Memory B cell (primary cell): ENCODE data around the gene PCBP2.

Experiments used
- ATAC-seq: fragments of 150-1000 bp; cut with Tn5 transposase; 2 replicates; pipeline ENCODE4 v1.10.0; 2021; ENCODE audit warnings: low read depth, mild to moderate bottlenecking, moderate library complexity
- DNase-seq, 2 donors: peaks; one replicate each; pipeline ENCODE4 v3.0.0; 2022; ENCODE audit warnings: low spot score in 2 of 2
- H3K27ac Mint-ChIP-seq: one replicate; pipeline ENCODE4 v1.8.0; 2022; ENCODE audit warnings: mild to moderate bottlenecking, moderate library complexity, mixed read lengths
- H3K27me3 Mint-ChIP-seq: one replicate; pipeline ENCODE4 v1.8.0; 2022; ENCODE audit warnings: mixed read lengths
- H3K36me3 Mint-ChIP-seq: one replicate; pipeline ENCODE4 v1.8.0; 2022; ENCODE audit warnings: mild to moderate bottlenecking, mixed read lengths
- H3K4me1 Mint-ChIP-seq: one replicate; pipeline ENCODE4 v1.8.0; 2022; ENCODE audit warnings: mixed read lengths
- H3K4me3 Mint-ChIP-seq: one replicate; pipeline ENCODE4 v1.8.0; 2022; ENCODE audit warnings: mild to moderate bottlenecking, moderate library complexity, mixed read lengths
- H3K9me3 Mint-ChIP-seq: one replicate; pipeline ENCODE4 v1.8.0; 2022; ENCODE audit warnings: mixed read lengths

PCBP2 gene

DNA sequence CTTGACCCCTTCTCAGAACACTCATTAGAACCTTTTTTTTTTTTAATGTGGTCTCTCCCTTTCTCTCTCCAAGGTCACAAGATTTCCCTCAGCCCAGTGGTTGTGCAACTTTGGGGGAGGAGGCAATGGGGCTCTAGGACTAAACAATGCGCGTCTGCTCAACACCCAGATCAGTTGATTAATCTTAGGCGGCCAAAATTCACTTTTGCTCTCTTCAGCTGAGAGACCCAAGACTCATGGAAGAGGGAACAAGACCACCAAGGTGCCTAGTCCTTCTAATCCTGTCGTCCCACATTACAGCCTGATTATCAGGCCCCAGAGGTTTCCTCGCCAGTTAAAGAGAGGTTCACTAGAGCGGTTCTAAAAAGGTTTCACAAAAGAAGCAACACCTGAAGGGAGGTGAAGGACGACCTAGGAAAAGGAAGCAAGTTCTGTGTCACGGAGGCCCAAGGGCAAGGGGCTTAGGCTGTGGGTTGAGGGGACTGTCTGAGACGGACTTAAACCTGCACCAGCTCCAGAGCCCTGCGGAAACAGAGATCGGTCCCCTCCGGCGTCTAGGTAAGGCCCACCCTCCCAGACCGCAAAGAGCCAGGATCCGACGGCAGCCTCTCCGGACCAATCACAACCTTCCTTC is 48.4 kb downstream of the PCBP2 start:
- Mint-ChIP-seq H3K4me1 (peaks cover 28% of the 10 kb centered on the region), H3K27ac (peak overlapping the region; percentile 95), H3K36me3 (peaks cover 3% of the 10 kb centered on the region), H3K9me3 (no peaks in the 10 kb centered on the region), H3K4me3 (peak overlapping the region; percentile 91), H3K27me3 (no peaks in the 10 kb centered on the region)
- no peak for DNase-seq
- ATAC-seq: no peak

DNA sequence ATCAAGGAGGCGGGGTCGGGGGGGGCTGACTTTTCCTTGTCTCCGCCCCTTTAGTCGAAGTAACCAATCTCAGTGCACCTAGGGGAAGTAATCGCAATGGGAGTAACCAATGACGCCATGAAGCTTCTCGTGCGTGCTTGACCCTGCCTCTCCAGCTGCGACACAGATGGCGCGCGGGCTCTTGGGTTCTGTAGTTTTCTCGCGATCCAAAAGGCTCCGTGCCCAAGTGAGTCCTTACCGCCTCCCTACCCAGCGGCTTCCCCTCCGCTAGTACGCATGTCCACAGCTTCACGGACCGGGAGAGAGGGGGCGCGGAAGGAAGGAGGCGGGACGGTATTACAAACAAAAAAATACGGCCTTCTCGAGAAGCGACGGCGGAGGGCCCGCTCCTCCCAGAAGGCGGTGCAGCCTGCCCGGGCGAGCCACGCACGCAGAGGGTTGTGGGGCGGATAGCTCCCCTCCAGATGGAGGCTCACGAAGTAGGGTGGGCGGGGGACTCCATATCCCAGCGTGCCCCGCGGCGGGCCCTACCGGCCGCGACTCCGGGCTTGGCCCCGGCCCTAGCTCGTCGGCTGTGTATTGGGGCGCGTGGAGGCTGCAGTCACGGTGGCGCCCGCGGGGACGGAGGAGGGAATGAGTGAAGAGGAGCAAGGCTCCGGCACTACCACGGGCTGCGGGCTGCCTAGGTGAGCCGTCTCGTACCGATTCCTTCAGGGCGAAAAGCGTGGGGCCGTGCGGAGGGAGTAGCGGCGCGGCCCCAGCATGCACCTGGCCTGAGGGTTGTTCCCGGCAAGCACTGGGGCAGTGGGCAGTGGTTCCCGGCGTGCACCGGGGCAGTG is 49.1 kb downstream of the PCBP2 start, which contains the start of gene TARBP2:
TARBP2 (plus strand) TSS at position 508 of the 839 bp plus-strand sequence; CDS start at position 634, 126 bp downstream.
- peak within 1 kb of the TSS; percentile 91 for H3K4me3 Mint-ChIP-seq
- H3K4me1 Mint-ChIP-seq: peaks cover 28% of the 10 kb centered on the region
- peaks cover 7% of the 10 kb centered on the region for H3K36me3 Mint-ChIP-seq
- peak; percentile 78 for ATAC-seq
- peak; percentile 93 to 96 for DNase-seq
- no peaks in the 10 kb centered on the region for H3K27me3 Mint-ChIP-seq
- H3K9me3 Mint-ChIP-seq: no peaks in the 10 kb centered on the region
- H3K27ac Mint-ChIP-seq: peak within 1 kb of the TSS; percentile 95

DNA sequence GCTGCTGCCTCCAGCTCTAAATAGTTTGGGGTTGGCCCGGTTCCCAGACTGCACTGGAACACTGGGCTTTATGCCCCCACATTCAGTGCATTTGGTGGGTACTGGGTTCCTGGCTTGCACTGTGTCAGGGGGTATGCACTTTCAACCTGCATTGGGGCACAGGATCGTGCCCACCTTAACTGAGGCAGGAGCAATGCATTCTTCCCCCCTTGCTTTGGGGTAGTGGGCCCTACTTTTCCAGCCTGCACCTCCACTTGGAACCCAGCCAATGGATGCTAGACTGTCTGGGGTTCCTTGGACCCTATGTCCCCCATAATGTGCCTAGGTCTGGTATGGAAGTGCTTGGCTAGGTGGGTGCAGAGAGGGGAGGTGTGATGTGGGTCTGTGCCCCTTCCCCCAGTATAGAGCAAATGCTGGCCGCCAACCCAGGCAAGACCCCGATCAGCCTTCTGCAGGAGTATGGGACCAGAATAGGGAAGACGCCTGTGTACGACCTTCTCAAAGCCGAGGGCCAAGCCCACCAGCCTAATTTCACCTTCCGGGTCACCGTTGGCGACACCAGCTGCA is 49.8 kb downstream of the PCBP2 start:
- Mint-ChIP-seq H3K4me3 (peak overlapping the region; percentile 91), H3K36me3 (peaks cover 7% of the 10 kb centered on the region), H3K4me1 (peaks cover 28% of the 10 kb centered on the region), H3K9me3 (no peaks in the 10 kb centered on the region), H3K27ac (peak overlapping the region; percentile 95), H3K27me3 (no peaks in the 10 kb centered on the region)
- no peak for DNase-seq
- ATAC-seq: no peak

DNA sequence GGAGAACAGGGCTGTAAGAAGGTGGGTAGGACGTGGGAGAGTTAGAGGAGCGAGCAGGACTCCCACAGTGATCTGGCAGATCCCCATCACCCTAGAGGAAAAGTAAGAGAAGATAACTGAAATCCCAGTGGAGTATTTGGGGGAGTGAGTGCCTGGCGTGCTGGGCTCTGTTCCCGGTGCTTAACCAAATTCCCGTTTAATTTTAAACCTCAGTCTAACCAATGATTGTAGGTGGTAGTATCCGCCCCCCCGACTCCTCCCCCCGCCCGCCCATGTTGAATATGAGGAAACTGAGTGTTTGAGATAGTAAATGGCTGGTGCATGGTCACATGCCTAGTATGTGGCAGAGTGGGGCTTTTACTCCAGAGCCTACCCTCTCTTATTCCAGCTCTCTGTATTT is 50.4 kb downstream of the PCBP2 start:
- Mint-ChIP-seq H3K4me3 (peak overlapping the region; percentile 91), H3K27ac (peak overlapping the region; percentile 45), H3K27me3 (no peaks in the 10 kb centered on the region), H3K9me3 (no peaks in the 10 kb centered on the region), H3K36me3 (peaks cover 7% of the 10 kb centered on the region), H3K4me1 (peaks cover 28% of the 10 kb centered on the region)
- DNase-seq (no peak), ATAC-seq (no peak)

DNA sequence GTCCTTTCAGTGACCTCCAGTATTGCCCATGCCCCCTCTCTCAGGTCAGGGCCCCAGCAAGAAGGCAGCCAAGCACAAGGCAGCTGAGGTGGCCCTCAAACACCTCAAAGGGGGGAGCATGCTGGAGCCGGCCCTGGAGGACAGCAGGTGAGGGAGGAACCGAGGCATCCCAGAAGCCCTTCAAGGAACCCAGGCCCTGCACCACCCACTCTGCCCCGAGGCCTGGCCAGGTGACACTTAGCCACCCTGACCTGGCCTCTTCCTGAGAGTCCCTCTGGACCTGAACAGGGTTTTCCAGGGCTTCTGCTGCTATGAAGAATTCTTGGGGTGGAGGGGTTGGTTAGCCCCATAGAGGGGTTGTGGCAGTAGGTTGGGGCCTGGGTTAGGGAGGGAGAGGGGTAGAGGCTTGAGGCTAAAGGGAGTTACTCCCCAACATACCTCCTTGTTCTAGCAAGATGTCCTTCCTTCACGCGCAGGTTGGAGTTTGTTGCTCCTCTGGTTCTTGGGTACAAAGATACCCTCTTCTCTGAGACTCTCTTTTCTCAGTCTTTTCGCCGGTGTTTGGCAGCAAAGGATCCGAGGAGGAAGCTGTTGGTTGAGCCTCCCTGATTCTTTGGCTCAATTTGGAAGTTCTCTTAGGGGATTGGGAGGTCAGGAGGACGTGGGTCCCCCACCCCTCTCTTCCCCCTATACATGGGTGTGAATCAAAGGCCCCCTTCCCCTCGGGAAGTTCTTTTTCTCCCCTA is 51.3 kb downstream of the PCBP2 start:
- Mint-ChIP-seq H3K4me3 (no peak overlapping the region), H3K27ac (no peak overlapping the region), H3K36me3 (peaks cover 7% of the 10 kb centered on the region), H3K27me3 (no peaks in the 10 kb centered on the region), H3K9me3 (no peaks in the 10 kb centered on the region), H3K4me1 (peaks cover 24% of the 10 kb centered on the region)
- no peak for ATAC-seq
- DNase-seq: no peak

DNA sequence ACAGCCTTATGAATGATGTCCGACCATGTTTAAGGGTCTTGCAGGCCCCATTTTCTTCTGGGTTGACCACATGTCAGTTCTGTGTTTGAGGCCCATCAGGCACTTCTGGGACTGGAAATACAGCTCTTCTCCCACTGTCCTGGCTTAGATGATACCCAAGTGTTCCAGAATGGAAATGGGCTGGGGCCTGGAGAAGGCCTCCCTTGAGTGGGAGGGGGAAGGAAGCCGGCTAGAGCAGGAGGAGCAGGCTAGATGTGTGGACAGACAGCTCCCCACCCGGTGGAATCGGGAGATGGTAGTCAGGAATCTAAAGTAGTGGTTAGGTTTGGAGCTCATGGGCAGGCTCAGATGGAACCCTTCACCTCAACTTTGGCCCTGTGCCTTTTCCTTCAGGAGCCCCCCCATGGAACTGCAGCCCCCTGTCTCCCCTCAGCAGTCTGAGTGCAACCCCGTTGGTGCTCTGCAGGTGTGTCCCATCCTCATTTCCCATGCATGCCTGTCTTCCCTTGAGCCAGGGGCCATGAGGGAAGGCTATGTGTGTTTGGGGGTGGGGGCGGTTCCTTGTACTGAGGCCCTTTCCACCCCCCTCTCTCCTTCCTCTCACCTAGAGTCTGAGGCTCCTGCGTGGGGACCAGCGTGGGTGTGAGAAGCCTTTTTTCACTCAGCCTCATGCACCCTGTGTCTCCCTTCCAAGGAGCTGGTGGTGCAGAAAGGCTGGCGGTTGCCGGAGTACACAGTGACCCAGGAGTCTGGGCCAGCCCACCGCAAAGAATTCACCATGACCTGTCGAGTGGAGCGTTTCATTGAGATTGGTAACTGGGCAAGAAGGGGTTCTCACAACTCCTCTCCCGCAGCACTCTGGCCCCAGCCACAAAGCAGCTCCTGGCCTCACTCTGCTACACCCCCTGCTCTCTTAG is 52.4 kb downstream of the PCBP2 start:
- Mint-ChIP-seq H3K36me3 (peaks cover 7% of the 10 kb centered on the region), H3K27me3 (no peaks in the 10 kb centered on the region), H3K9me3 (no peaks in the 10 kb centered on the region), H3K4me3 (no peak overlapping the region), H3K4me1 (peaks cover 19% of the 10 kb centered on the region), H3K27ac (no peak overlapping the region)
- DNase-seq: no peak
- no peak for ATAC-seq

DNA sequence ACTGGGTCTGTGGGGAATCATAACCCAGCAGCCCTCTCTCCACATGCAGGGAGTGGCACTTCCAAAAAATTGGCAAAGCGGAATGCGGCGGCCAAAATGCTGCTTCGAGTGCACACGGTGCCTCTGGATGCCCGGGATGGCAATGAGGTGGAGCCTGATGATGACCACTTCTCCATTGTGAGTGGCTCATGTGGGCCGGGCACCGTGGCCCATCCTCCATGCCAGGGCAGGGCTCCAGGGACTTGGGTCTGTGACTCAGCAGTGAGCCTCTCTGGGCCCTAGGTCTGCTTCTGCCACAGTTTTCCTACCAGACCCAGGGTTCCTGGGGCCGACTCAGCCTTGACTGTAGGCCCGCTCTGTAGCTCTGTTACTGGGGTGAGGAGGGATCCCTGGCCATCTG is 53.2 kb downstream of the PCBP2 start:
- no peaks in the 10 kb centered on the region for H3K9me3 Mint-ChIP-seq
- H3K4me1 Mint-ChIP-seq: peaks cover 14% of the 10 kb centered on the region
- no peak for DNase-seq
- H3K4me3 Mint-ChIP-seq: no peak overlapping the region
- peaks cover 7% of the 10 kb centered on the region for H3K36me3 Mint-ChIP-seq
- no peak overlapping the region for H3K27ac Mint-ChIP-seq
- no peak for ATAC-seq
- H3K27me3 Mint-ChIP-seq: no peaks in the 10 kb centered on the region

DNA sequence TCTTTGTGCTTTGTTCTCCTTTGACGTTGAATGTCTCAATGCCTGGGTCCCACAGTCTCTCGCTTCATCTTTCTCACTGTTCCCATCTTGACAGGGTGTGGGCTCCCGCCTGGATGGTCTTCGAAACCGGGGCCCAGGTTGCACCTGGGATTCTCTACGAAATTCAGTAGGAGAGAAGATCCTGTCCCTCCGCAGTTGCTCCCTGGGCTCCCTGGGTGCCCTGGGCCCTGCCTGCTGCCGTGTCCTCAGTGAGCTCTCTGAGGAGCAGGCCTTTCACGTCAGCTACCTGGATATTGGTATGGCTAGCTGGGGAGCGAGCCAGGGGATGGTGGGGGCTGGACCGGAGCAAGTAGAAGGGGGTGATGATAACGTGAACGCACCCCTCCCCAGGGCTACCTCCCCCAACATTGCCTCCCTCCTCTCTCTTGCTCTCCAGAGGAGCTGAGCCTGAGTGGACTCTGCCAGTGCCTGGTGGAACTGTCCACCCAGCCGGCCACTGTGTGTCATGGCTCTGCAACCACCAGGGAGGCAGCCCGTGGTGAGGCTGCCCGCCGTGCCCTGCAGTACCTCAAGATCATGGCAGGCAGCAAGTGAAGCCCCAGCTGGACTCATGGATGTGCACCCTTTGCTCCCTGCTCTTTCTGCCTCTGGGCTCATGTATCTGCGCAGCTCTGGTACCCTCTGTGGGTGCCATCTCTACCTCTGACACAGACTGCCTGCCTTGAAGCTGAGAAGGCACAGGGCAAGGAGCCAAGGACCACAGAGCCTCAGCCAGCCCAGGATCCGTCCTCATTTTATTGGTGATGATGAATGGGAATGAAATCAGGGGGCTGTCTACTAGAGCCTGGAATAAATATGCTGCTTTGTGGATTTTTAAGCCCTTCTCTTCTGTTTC is 53.9 kb downstream of the PCBP2 start:
- Mint-ChIP-seq H3K4me3 (no peak overlapping the region), H3K9me3 (no peaks in the 10 kb centered on the region), H3K27ac (no peak overlapping the region), H3K27me3 (no peaks in the 10 kb centered on the region), H3K4me1 (peaks cover 12% of the 10 kb centered on the region), H3K36me3 (peaks cover 7% of the 10 kb centered on the region)
- DNase-seq (no peak), ATAC-seq (no peak)

DNA sequence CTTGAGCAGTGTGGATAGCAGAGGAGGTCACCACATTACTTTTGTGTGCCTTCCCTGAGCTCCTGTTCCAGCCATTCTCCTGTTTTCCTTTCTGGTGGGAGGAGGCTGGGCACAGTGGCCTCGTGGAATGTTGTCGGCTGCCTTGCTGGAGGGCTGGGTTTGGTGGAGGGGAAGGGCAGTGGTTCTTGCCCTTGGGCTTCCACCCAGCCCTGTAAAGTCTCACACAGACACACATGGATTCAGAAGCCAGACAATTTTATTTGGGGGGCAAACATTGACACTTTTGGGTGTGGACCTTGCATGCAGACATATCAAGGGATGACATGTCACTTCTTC is 54.5 kb downstream of the PCBP2 start:
- Mint-ChIP-seq H3K27me3 (no peaks in the 10 kb centered on the region), H3K4me1 (peaks cover 12% of the 10 kb centered on the region), H3K27ac (no peak overlapping the region), H3K4me3 (no peak overlapping the region), H3K9me3 (no peaks in the 10 kb centered on the region), H3K36me3 (peaks cover 8% of the 10 kb centered on the region)
- no peak for DNase-seq
- ATAC-seq: no peak

DNA sequence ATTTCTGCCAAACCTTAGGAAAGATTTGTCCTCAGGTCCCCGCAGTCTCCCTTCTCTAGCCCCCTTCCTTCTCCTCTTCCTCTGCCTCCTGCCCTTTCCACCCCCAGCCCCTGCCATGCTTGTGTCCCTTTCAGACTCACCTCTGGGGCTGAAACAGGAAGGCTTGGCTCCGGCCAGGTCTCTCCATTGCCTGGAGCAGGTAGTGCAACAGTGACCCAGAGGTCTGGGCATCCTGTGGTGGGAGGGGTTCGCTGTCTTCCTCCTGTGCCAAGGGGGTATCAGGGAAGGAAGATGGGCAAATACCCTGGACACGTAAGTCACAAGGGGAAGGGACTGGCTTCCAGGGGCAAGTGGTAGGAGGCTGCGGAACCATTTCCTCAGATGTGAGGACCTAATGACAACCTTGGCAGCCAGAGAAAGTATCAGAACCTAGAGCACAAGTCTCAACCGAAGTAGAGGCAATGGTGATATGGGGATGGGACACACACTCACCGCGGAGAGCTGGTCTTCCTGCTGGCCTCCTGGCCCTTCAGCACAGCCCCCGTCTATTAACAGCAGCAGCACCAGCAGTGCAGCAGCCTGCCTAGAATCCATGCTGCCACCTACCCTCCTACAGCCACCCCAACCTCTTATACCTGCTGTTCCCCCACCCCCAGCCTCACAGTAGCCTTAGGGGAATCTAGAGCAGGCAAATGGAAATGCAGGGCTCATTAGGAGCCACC is 55.1 kb downstream of the PCBP2 start, which contains the start of gene NPFF:
NPFF (minus strand) TSS at position 604 of the 722 bp plus-strand sequence; CDS start at position 594, 10 bp downstream.
- ATAC-seq: no peak
- Mint-ChIP-seq H3K4me3 (no peak within 1 kb of the TSS), H3K27ac (no peak within 1 kb of the TSS), H3K4me1 (peaks cover 8% of the 10 kb centered on the region), H3K27me3 (no peaks in the 10 kb centered on the region), H3K36me3 (peaks cover 10% of the 10 kb centered on the region), H3K9me3 (no peaks in the 10 kb centered on the region)
- DNase-seq: no peak

DNA sequence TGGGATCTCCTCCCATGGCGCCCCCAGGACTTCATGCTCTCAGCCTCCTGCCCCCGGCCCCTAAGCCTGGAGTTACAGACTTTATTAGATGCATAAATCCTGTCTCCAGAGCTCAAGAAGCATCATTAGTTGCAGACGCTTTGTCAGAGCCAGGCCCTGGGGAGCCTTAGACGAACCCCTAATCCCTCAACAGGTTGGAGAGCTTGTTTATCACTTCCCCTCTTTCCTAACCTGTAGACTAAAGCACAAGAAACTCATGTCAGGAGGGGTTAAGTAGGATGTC is 55.6 kb downstream of the PCBP2 start:
- Mint-ChIP-seq H3K27ac (no peak overlapping the region), H3K9me3 (no peaks in the 10 kb centered on the region), H3K36me3 (peaks cover 10% of the 10 kb centered on the region), H3K4me1 (peaks cover 6% of the 10 kb centered on the region), H3K27me3 (no peaks in the 10 kb centered on the region), H3K4me3 (no peak overlapping the region)
- no peak for ATAC-seq
- DNase-seq: no peak

DNA sequence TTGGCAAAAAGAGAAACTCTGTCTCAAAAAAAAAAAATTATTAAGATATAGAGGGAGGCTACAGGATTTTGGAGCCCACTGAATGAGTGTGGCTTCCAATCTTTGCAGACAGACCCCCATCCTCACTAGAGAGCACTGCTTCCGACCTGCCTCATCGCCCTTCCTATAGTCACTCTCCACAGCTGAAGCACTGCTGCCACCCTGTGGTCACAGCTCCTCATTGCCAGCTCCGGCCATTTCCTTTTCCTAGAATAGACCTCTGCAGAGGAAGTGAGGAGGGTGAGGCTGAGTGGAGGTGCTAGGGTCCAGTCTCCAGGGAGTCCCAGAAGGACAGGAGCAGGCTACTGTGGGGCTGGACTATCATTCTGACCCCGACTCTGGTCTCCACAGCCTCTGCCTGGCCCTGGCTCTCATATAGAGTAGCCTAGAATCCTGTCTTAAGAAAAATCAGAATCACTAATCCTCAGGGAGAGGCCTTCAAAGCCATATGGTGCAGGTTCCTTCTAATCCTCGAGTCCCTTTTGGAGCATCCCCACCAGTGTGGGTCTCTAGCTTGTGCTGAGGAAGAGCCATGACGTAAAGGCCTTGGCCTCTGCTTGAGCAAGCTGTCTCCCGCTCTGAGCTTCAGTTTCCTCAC is 56.8 kb downstream of the PCBP2 start:
- no peak overlapping the region for H3K4me3 Mint-ChIP-seq
- peaks cover 14% of the 10 kb centered on the region for H3K36me3 Mint-ChIP-seq
- no peaks in the 10 kb centered on the region for H3K27me3 Mint-ChIP-seq
- DNase-seq (peak; percentile 76 to 87), ATAC-seq (peak; percentile 97)
- peak overlapping the region; percentile 11 for H3K27ac Mint-ChIP-seq
- peaks cover 6% of the 10 kb centered on the region for H3K4me1 Mint-ChIP-seq
- H3K9me3 Mint-ChIP-seq: no peaks in the 10 kb centered on the region
